Activated CD8-positive, alpha-beta memory T cell treated with anti-CD3 and anti-CD28 coated beads, Interleukin-2, amount 50 U/mL, for 1 hour (primary cell): ENCODE results near the gene S100PBP.

Experiments used
- DNase-seq: peaks from one replicate; pipeline ENCODE4 v3.0.0-alpha.2; 2020; ENCODE audit errors: extremely low read depth

Gene S100PBP

DNA sequence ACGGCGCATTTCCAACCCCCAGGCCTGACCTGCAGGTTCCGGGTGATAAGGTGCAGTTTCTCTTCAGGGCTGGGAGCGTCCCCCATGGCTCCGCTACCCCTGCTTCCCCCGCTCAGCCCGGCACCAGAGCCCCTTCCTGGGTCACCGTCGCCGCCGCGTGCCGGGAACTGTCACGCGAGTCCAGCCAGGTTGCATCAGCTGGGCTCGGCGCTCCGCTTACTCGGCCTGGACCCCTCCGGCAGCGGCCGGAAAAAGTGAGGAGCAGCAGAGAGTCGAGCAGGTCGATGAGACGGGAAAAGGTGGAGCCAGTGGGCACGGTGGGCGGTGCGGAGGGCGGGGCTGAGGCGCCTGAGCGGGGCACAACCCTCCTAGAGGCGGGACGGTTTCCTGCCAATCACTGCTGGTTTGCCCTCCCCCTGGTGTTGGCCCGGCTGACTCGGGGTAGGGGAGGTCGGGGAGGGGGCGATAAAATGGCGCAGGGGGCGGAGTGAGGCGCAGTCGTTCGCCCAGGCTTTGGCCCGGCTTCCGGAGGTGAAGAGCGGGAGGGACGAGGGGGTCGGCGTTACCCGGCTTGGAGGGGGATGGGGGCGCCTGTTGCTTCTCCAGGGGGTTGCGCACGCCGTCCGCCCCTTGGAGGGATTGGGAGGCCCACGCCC is at the start of gene S100PBP, which contains the start of gene YARS1:
Gene S100PBP (plus strand): TSS at position 495 of the 656 bp plus-strand sequence. CDS start 8,447 bp downstream, outside the sequence.
Gene YARS1 (minus strand): TSS at position 200 of the 656 bp plus-strand sequence. CDS start 114 bp downstream, at position 86.
- peak; percentile 94 for DNase-seq

DNA sequence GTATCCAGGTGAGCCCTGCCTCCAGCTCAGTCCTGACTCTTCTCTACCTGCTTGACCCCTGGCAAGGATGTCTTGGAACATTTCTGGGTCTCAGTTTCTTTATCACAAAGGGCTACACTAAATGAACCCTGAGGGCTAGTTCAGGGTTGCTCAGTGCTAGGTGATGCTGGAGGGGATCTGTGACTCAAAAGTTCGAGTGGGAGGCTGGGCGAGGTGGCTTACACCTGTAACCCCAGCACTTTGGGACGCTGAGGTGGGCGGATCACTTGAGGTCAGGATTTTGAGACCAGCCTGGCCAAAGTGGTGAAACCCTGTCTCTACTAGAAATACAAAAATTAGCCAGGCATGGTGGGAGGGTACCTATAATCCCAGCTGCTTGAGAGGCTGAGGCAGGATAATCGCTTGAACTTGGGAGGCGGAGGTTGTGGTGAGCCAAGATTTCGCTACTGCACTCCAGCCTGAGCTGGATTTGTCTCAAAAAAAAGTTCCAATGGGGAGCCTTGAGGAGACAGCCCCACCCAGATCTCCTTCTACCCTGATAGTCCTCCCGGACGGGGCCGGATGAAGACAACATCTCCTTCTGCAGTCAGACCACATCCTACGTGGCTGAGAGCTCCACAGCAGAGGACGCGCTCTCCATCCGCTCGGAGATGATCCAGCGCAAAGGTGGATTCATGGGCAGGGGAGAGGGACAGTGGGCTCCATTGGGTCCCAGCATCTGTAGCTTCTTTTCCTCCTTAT is 49.2 kb upstream of the S100PBP start:
- no peak for DNase-seq

DNA sequence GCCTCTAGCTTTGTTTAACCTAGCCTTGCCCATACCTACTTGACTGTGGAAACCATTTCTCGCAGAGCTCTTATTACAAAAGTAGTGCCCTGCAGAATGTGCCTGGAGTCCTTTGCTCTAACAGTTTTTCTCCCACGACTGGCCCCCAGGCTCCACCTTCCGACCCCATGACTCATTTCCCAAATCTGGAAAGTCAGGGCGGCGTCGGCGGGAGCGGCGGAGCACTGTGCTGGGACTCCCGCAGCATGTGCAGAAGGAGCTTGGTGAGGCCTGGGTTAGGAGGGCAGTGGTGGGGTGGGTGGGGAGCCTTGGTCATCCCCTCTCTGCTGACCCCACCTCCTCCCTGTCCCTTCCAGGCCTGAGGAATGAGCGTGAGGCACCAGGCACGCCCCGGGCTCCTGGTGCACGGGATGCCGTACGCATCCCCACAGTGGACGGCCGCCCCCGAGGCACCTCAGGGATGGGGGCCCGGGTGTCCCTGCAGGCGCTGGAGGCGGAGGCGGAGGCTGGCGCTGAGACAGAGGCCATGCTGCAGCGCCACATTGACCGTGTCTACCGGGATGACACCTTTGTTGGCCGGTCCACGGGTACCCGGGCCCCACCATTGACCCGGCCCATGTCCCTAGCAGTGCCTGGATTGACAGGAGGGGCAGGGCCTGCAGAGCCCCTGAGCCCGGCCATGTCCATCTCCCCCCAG is 47.8 kb upstream of the S100PBP start:
- DNase-seq = no peak

DNA sequence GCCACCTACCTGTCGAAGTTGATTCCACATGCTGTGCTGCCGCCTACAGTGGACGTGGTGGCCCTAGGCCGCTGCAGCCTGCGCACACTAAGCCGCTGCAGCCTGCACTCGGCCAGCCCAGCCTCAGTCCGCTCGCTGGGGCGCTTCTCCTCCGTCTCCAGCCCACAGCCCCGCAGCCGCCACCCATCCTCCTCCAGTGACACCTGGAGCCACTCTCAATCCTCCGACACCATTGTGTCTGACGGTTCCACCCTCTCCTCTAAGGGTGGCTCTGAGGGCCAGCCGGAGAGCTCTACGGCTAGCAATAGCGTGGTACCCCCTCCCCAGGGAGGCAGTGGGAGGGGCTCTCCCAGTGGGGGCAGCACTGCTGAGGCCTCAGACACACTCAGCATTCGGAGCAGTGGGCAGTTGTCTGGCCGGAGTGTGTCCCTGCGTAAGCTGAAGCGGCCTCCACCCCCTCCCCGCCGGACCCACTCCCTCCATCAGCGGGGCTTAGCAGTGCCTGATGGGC is 47.2 kb upstream of the S100PBP start:
- DNase-seq = no peak

DNA sequence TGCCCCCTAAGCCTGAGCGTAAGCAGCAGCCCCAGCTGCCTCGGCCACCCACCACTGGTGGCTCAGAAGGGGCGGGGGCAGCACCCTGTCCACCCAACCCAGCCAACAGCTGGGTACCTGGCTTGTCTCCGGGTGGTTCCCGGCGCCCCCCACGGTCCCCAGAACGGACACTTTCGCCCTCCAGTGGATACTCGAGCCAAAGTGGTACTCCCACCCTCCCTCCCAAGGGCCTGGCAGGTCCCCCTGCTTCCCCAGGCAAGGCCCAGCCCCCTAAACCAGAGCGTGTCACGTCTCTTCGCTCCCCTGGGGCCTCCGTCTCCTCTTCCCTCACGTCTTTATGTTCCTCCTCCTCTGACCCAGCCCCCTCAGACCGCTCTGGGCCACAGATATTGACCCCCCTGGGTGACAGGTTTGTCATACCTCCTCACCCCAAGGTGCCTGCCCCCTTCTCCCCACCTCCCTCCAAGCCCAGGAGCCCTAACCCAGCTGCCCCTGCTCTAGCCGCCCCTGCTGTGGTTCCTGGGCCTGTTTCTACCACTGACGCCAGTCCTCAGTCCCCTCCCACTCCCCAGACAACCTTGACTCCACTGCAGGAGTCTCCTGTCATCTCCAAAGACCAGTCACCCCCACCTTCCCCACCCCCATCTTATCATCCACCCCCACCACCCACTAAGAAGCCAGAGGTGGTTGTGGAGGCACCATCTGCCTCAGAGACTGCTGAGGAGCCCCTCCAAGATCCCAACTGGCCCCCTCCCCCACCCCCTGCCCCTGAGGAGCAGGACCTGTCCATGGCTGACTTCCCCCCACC is 46.5 kb upstream of the S100PBP start:
- DNase-seq = no peak

DNA sequence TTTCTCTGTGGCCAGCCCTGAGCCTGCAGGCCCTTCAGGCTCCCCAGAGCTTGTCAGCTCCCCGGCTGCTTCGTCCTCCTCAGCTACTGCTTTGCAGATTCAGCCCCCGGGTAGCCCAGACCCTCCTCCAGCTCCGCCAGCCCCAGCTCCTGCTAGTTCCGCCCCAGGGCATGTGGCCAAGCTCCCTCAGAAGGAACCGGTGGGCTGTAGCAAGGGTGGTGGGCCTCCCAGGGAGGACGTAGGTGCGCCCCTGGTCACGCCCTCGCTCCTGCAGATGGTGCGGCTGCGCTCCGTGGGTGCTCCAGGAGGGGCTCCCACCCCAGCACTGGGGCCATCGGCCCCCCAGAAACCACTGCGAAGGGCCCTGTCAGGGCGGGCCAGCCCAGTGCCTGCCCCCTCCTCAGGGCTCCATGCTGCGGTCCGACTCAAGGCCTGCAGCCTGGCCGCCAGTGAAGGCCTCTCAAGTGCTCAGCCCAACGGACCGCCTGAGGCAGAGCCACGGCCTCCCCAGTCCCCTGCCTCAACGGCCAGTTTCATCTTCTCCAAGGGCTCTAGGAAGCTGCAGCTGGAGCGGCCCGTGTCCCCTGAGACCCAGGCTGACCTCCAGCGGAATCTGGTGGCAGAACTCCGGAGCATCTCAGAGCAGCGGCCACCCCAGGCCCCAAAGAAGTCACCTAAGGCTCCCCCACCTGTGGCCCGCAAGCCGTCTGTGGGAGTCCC is 45.7 kb upstream of the S100PBP start:
- DNase-seq = no peak

DNA sequence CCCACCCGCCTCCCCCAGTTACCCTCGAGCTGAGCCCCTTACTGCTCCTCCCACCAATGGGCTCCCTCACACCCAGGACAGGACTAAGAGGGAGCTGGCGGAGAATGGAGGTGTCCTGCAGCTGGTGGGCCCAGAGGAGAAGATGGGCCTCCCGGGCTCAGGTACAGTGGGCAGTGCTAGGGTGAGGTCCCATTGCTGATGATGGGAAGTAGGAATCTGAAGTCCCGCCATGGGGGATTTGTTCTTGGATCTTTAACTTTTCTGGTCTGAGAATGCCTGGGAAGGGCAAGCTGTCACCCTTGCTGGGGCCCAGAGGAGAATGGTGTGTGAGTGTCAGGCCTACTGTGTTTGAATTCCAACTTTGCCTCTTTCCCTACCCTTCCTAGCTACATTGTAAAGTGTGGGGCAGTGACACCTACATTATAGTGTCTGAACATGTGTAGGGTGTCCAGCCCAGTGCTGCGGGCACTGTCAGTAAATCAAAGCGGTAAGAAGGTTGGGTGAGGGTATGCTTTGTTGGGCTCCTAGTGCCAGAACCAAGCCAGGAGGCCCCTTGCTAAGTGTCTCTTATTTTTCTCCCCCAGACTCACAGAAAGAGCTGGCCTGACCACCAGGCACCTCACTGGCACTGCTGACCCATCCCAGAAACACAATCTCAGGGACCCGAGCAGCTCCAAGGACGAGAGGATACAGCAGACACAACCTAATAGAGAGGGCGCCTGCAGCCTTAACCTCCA is 45.0 kb upstream of the S100PBP start:
- DNase-seq = no peak

DNA sequence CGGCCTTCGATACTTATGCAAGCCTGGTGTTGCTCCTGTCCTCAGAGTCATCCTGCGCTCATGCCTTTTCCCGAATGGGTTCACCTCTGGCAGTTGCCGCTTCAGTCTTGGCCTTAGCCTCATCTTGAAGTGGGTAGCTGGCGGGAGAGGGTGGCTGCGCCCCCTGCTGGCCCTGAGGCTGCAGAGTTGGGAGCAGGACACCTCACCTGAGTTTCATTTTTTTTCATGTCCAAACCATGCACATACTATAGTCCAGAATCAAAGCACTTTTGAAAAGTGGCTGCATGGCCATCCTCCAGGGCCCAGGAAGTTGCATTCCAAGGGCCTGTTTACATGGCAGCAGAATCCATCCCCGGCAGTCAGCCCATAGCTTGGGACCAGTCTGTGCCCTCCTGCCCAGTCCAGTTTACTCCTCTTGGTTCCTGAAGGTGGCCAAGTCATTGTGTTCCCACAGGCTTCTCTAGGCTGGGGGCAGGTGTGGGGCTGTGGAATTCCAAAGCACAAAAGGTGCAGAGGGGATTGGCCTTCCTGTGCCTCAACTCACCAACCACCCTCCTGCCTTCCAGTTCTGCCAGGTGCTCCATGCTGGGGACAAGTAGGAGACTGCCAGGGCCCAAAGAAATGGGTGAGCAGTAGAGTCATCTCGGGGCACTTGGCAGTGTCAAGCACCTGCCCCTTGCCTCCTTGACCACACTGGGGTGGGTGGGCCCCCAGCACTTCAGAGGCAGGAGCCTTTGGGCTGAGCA is 44.3 kb upstream of the S100PBP start:
- no peak for DNase-seq

DNA sequence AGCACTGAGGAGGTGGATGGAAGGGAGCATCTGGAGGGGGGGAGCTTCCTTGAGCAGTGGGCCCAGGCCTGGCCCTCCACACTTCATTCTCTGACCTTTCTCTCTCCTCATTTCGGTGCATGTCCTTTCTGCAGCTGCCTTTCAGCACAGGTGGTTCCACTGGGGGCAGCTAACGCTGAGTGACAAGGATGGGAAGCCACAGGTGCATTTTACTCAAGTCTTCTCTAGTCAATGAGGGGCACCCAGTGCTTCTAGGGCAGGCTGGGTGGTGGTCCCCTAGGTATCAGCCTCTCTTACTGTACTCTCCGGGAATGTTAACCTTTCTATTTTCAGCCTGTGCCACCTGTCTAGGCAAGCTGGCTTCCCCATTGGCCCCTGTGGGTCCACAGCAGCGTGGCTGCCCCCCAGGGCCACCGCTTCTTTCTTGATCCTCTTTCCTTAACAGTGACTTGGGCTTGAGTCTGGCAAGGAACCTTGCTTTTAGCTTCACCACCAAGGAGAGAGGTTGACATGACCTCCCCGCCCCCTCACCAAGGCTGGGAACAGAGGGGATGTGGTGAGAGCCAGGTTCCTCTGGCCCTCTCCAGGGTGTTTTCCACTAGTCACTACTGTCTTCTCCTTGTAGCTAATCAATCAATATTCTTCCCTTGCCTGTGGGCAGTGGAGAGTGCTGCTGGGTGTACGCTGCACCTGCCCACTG is 43.5 kb upstream of the S100PBP start:
- no peak for DNase-seq

DNA sequence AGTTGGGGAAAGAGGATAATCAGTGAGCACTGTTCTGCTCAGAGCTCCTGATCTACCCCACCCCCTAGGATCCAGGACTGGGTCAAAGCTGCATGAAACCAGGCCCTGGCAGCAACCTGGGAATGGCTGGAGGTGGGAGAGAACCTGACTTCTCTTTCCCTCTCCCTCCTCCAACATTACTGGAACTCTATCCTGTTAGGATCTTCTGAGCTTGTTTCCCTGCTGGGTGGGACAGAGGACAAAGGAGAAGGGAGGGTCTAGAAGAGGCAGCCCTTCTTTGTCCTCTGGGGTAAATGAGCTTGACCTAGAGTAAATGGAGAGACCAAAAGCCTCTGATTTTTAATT is 43.0 kb upstream of the S100PBP start:
- no peak for DNase-seq

DNA sequence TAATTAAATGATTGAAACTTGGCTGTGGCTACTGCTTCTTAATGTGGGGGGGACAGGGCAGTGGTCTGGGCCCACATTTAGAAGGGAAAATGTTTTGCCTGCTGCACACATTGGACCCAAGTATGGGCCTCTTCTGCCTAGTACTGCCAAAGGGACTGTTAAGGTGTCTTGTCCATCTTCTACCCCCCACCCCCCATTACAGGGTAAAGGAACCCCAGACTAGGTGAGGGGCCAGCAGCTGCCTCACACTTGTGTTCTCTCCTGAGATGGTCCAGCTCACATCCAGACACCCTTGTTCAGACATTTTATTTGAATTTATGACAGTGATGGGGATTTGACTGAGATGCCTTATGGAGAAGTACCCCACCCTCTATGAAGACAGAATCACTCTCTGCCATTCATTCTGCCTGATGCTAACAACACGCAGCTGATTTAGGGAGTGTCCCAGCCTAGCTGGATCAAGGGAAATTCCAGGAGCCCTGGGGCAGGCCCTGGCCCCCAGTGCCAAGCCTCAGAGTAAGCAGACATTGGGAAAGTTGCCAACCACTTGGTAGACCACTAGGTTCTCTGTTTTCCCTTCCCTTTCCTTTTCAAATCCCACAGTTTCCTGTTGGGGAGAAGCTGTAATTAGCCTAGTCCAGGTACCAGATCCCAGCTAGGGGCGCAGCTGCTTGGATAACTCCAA is 42.4 kb upstream of the S100PBP start:
- DNase-seq = no peak

DNA sequence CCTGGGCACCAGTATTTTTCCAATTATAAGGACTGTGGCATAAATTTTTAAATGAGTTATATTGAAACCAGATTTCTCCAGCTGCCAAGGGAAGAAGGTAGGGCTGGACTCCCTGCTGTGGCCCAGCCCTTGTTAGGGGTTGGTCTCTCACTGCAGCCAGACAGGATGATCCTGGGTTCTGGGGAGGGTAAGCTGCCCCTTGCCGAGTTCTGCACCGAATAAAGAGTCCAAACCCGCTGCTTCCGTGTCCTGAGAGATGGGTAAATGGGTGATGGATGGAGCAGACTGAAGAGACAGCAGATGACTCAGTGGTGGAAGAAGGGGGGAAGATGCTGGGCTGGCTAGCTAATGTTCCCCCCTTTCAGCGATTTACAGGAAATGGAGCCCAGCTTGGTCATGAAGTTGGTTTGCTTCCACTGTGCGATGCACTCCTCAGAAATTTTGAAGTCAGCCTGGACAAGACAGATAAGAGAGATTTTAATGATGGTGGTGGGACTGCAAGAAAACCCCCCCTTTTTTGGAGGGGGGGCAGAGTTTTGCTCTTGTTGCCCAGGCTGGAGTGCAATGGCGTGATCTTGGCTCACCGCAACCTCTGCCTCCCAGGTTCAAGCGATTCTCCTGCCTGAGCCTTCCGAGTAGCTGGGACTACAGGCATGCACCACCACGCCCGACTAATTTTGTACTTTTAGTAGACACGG is 41.7 kb upstream of the S100PBP start:
- no peak for DNase-seq

DNA sequence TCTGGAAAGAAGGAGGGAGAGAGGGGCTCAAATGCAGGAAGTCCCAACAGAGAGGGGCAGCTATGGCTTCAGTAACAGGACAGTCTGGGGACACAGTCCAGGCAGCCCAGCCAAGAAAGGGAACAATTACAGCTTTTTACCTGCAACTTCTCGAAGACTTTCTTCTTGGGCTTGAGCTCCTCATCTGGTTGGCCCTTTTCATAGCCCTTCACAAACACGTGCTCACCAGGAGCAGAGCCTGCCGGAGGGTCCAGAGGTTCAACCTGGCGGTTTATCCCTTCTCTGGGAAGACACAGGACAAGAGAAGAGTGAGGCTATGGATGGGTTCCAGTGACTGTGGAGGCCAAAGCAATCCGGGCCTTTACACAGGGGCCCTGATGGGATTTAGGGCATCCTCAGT is 38.2 kb upstream of the S100PBP start:
- DNase-seq = no peak

DNA sequence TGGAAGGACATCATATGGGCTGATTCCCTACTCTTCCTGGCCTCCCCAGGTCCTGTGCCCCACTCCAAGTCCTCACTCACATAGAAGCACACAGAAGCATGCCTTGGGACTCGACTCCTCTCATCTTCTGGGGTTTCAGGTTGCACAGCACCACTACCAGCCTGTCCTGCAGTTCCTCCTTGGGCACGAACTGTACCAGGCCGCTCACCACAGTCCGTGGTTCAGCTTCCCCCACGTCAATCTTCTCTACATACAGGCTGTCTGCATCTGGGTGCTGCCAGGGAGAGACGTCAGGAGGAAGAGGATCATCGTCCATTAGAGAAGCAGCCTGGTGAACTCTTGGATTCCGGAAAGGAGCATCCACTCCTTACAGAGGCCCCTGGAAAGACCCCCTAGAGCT is 37.4 kb upstream of the S100PBP start:
- DNase-seq = no peak

DNA sequence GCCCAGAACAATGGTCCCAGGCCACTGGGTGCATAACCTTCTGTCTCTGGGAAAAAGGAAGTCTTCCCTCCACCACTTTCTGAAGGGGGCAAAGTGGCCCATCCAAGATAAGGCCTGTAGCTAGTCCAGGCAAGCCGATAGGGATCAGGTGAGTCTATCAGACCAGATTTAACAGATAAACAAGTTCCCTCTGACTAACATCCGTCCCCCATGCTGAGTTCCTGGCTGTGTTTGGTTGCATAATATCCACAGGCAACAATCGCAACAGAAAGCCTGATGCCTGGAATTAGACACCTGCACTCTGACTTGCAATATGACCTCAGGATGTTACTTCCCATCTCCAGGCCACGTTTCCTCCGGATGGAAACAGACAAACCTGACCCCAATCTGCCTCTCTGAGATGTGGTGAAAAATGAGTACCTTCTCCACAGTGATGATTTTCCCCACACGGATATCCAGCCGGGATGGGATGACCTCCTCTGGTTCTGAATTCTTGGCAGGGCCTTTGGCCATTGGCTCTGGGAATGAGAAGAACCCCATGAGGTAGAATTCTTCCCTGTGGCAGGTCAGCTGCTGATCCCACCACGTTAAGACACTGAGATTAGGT is 36.7 kb upstream of the S100PBP start:
- DNase-seq = no peak

DNA sequence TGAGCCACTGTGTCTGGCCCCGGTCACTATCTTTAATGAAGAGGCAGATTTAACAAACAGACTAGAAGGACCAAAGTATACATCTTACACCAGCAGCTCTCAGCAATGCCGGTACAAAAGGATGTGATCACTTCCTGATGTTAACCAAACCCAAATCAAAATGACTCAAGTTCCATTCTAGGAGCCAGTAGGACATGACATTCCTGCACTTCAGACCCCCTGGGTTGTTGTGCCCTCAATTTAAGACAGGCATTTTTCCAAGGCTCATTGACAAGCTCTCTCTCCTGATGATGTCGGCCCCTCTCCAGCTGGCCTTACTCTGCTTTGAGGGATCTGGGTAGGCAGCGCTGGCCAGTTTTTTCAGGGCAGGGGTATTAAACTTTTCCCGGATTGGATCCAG is 35.4 kb upstream of the S100PBP start:
- no peak for DNase-seq

DNA sequence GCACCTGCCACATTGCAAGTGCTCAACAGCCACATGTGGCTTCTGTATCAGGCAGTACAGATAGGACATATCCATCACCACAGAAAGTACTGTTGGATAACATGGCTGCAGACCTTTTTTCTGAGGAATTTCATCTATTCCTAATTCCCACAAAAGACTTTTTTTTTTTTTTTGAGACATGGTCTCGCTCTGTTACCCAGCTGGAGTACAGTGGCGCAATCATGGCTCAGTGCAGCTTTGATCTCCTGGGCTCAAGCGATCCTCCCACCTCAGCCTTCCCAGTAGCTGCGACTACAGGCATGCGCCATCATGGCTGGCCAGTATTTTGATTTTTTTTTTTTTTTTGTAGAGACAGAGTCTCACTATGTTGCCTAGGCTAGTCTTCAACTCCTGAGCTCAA is 33.6 kb upstream of the S100PBP start:
- DNase-seq = no peak
